ENCODE data around the gene MAMDC2. TPM values are rescaled to one million over a fixed set of nuclear protein-coding genes. Genes with fewer than 3 reads are reported as not detected.

The MAMDC2 gene
- total RNA-seq, 1 experiment from 2014 or later, result 4.6 TPM

DNA sequence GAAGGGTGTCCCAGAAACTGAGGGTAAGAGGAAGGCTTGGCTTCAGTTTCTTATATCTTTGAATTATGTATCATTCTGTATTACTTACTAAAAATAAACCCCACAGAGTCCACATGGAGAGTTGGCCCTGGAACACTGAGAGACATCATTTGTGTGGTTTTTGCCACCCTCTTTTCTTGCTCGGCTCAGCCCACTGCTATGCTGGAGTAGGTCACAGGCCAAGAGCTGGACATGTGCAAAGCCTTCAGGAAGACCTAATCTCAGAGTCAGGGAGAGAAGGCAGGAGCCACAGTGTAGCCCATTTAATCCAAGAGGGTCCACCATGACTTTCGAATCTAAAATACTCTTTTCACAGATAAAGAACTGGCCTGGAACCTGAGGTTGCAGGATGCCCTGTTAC, 47.5 kb downstream of the MAMDC2 start:
- Histone ChIP-seq H3K9me3 (ENCODE audit: control insufficient read depth, low read depth, low read length) (no peaks in the 10 kb centered on the region), H2BK120ac (ENCODE audit: low read depth, low read length, poor library complexity, severe bottlenecking) (no peak overlapping the region), H2BK5ac (ENCODE audit: insufficient read length, low read length) (no peak overlapping the region), H3T11ph (ENCODE audit: low read length) (no peak overlapping the region), H3K27me3 (ENCODE audit: insufficient read depth, low read length) (no peaks in the 10 kb centered on the region), H3K9ac (ENCODE audit: extremely low read depth, insufficient read length, low read length) (no peak overlapping the region), H3K4me1 (ENCODE audit: insufficient read depth, low read length) (no peaks in the 10 kb centered on the region), H2AFZ (ENCODE audit: low read length) (no peak overlapping the region), H3K4me2 (ENCODE audit: insufficient read depth, insufficient read length, low read length) (no peak overlapping the region), H3K14ac (ENCODE audit: insufficient read depth, low read length) (no peak overlapping the region), H4K8ac (replicated peaks; ENCODE audit: insufficient read length, low read depth, low read length) (no peak overlapping the region), H4K91ac (ENCODE audit: insufficient read length, low read depth, low read length) (no peak overlapping the region), H3K4ac (ENCODE audit: low read depth, low read length) (no peak overlapping the region), H2AK5ac (ENCODE audit: insufficient read length, low read length) (no peak overlapping the region), H2BK20ac (ENCODE audit: low read depth, low read length, poor library complexity, severe bottlenecking) (no peak overlapping the region), H3K79me1 (ENCODE audit: insufficient read depth, low read depth, low read length, poor library complexity, severe bottlenecking) (no peaks in the 10 kb centered on the region), H3K18ac (ENCODE audit: insufficient read length, low read depth, low read length) (no peak overlapping the region), H3K56ac (ENCODE audit: insufficient read length, low read depth, low read length) (no peak overlapping the region), H3K27ac (ENCODE audit: insufficient read length, low read depth, low read length) (no peak overlapping the region), H3K23ac (ENCODE audit: insufficient read length, low read depth, low read length) (no peak overlapping the region), H2BK15ac (ENCODE audit: low read depth, low read length) (no peak overlapping the region), H3K79me2 (ENCODE audit: insufficient read depth, low read length) (no peaks in the 10 kb centered on the region), H4K20me1 (ENCODE audit: control insufficient read depth, insufficient read depth, insufficient read length) (no peaks in the 10 kb centered on the region), H2BK12ac (ENCODE audit: insufficient read length, low read depth, low read length) (no peak overlapping the region), H4K5ac (ENCODE audit: insufficient read length, low read depth, low read length) (no peak overlapping the region), H3K23me2 (ENCODE audit: insufficient read length, low read depth, low read length, poor library complexity, severe bottlenecking) (no peaks in the 10 kb centered on the region)
- Mint-ChIP-seq H3K9me3 (no peaks in the 10 kb centered on the region; a peak in 1 of 5 replicates), H3K36me3 (ENCODE audit: insufficient read depth in 1 of 3, low read depth in 3 of 3) (no peaks in the 10 kb centered on the region), H3K27ac (no peak overlapping the region; a peak in 1 of 7 replicates), H3K4me3 (no peak overlapping the region), H3K4me1 (no peaks in the 10 kb centered on the region; a peak in 2 of 4 replicates), H3K27me3 (ENCODE audit: low read depth) (no peaks in the 10 kb centered on the region)
- TF ChIP-seq, protein P1, sequence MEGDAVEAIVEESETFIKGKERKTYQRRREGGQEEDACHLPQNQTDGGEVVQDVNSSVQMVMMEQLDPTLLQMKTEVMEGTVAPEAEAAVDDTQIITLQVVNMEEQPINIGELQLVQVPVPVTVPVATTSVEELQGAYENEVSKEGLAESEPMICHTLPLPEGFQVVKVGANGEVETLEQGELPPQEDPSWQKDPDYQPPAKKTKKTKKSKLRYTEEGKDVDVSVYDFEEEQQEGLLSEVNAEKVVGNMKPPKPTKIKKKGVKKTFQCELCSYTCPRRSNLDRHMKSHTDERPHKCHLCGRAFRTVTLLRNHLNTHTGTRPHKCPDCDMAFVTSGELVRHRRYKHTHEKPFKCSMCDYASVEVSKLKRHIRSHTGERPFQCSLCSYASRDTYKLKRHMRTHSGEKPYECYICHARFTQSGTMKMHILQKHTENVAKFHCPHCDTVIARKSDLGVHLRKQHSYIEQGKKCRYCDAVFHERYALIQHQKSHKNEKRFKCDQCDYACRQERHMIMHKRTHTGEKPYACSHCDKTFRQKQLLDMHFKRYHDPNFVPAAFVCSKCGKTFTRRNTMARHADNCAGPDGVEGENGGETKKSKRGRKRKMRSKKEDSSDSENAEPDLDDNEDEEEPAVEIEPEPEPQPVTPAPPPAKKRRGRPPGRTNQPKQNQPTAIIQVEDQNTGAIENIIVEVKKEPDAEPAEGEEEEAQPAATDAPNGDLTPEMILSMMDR (conservative IDR thresholded peaks at IDR 0.05), result no peak
- no CpG with 5 or more reads among the region's 2 CpGs for WGBS (ENCODE audit: extremely low coverage, insufficient read length, low lambda C conversion rate)
- DNase-seq, result no peak
